HG03342 (cell line): Measurements from ENCODE around the gene GARIN5B.

Experiments used
- ATAC-seq: cut with Tn5 transposase; IDR thresholded peaks from one replicate; pipeline ENCODE4 v1.9.1; 2021; ENCODE audit warnings: mild to moderate bottlenecking, moderate library complexity; ENCODE audit not compliant: unreplicated experiment

The GARIN5B gene

DNA sequence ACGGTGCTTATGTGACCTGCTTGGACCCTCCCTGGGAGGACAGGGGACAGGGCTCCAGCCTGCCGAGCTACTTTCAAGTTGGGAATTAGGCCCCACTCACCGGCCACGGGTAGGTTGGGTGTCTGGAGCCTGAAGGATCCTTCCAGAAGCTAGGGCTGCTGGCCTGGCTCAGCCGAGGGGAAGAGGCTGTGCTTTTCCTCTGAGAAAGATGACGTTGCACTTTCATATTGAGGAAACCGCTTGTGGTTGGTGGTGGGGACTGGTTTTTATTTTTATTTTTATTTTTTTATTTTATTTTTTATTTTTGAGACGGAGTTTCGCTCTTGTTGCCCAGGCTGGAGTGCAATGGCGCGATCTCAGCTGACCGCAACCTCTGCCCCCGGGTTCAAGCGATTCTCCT, 37.9 kb downstream of the GARIN5B start, which contains the start of gene TMEM150B:
Gene TMEM150B (minus strand): TSS at position 170 of the 400 bp plus-strand sequence. CDS start 4,305 bp downstream, outside the sequence.
- ATAC-seq: no peak

DNA sequence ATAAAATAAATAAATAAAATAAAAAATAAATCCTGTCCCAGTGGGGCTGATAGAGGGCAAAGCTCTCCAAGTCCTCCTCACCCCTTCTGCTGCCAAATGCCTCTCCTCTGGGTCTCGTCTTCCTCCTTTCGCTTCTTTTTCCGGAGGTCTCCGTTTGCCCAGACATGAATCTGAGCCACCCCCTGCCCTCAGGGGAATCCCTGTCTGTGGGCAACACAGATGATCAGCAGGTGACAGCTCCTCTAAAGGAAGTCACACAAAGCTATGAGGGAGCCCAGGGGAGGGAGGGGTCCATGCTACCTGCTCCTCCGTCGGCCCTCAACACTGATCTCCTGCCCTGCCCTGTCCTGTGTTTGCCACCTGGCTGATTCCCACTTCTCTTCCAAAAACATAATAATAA, 38.4 kb downstream of the GARIN5B start:
- ATAC-seq: no peak

GRCh38 chr19:55322204-55322885, 40.7 kb downstream of the GARIN5B start:
- ATAC-seq: no peak

DNA sequence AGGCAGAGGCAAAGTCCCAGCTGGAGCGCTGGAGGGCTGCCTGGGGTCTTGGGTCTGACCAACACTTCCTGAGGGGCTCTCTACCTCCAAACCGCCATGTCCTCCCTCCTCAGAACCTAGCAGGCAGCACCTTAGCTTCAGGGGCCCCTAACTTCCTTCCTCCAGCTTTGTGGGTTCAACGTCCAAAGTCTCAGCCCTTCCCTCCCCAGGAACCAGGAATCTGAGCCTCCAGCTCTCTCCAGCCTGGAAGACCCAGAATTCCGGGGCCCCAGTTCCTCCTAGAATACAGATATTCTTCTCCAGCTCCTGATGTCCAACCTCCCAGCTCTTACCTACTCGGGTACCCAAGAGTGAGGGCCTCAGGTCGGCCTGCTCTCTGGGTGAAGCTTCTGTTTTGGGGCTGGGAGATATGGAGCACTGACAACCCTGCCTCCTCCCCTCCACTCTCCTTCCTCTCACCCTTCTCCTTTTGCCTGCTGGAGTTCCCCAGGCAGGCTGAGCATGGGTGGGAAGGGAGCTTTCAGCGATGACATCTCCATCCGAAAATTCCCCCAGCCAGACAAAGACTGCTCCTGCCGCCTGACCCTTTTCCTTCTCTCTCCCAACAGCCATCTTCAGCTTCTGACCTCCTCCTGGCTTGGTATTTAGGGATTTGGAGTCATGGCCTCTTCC, 41.5 kb downstream of the GARIN5B start:
- no peak for ATAC-seq

GRCh38 chr19:55320844-55321419, 42.1 kb downstream of the GARIN5B start:
- no peak for ATAC-seq

- no peak for ATAC-seq
These were observed 43.3 kb downstream of the GARIN5B start for GRCh38 chr19:55319785-55320184.

GRCh38 chr19:55316646-55317045, 46.4 kb downstream of the GARIN5B start:
- ATAC-seq: no peak

- no peak for ATAC-seq
These were observed 47.0 kb downstream of the GARIN5B start for GRCh38 chr19:55315956-55316525.

- no peak for ATAC-seq
These were observed 48.7 kb downstream of the GARIN5B start for GRCh38 chr19:55314396-55314795.

- no peak for ATAC-seq
These were observed 50.2 kb downstream of the GARIN5B start for GRCh38 chr19:55312621-55313512.

DNA sequence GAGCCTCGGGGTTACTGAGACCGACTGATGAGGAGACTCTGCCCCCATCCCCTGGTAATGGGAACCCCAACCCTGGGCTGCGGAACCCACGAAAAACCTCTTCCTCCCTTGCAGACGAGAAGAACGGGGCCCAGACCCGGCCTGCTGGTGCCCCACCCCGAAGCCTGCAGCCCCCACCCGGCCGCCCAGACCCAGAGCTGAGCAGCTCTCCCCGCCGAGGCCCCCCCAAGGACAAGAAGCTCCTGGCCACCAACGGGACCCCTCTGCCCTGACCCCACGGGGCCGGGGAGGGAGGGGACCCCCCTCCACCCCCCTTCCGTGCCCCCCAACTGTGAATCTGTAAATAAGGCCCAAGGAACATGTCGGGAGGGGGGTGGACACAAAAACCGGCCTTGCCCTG, 51.3 kb downstream of the GARIN5B start:
- no peak for ATAC-seq

- ATAC-seq: no peak
These were observed 51.7 kb downstream of the GARIN5B start for GRCh38 chr19:55311397-55311796.

GRCh38 chr19:55310498-55310897, 52.6 kb downstream of the GARIN5B start:
- ATAC-seq: no peak

GRCh38 chr19:55309448-55309847, 53.6 kb downstream of the GARIN5B start:
- no peak for ATAC-seq

GRCh38 chr19:55308281-55308680, 54.8 kb downstream of the GARIN5B start:
- no peak for ATAC-seq

GRCh38 chr19:55306712-55307111, 56.3 kb downstream of the GARIN5B start:
- ATAC-seq: no peak

DNA sequence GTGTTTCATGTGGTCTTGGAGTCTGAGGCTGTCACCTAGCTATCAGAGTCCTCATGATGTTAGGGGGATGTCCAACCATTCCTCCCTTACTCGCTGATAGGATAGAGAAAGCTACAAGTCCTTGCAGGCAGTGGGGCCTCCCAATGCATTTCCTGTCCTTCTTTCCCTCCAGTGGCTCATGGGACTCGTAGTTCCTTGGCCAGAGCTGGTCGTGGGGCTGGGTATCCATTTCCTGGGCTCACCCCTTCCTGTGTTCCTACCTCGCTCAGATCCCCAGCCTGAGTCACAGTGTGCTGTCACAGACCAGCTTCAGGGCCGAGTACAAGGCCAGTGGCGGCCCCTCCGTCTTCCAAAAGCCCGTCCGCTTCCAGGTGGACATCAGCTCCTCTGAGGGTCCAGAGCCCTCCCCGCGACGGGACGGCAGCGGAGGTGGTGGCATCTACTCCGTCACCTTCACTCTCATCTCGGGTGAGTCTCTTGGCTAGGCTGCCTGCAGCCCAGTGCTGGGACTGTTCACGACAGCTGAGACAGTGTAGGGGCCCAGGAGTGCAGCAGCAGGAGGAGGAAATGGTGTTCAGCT, 57.0 kb downstream of the GARIN5B start:
- no peak for ATAC-seq

DNA sequence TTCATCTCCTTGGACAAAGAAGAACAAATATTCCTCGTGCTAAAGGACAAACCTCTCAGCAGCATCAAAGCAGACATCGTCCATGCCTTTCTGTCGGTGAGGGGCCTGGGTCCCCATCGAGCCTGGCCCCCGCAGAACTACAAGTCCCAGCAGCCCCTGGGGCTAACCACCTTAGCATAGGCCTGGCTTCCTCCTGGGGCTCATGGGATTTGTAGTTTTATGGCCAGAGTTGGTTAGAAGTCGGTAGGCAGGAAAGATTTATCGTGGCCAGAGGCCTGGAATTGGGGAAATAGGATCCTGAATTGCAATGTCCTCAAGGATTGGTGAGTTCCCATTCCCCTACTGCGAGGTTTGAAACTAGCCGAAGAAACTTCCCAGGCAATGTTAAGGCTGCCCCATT, 57.6 kb downstream of the GARIN5B start:
- ATAC-seq: no peak

- no peak for ATAC-seq
These were observed 58.1 kb downstream of the GARIN5B start for GRCh38 chr19:55304980-55305379.
